ENCODE data around the gene NEAT1. TPM values are rescaled to one million over a fixed set of nuclear protein-coding genes. Genes with fewer than 3 reads are reported as not detected.

NEAT1 gene
- total and polyA plus RNA-seq, 9 of the 15 experiments (the other 6 are each of a cell fraction or from before 2014, with no cell fraction given) = 20.1 to 389 (median 62.8) TPM

DNA sequence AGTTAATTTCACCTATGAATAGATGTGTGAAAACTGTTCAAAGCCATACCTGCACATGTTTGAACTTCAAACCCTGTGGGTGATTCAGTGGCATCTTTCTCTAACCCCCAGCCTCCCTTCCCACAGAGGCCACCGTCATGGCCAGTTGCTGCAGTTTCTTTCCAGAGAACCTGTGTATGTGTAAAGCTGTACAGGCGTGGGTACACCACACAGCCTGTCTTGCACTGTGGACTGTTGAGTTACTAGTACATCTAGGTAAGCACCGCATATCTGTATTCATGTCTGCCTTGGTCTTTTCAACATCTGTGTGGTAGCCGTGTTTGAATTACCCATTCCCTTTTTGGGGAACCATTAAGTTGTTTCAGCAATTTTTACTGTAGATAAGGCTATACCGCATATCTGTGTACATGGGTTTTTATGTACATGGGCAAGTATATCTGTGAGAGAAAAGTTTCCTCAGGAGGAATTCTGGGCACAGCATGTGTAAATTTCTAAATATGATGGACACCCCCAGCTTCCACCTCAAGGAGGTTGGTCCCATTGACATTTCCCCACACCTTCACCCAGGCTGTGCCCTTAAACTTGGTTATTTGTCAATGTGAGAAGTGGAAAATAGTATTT lies 13.9 kb downstream of the NEAT1 start (continued):
- TF ChIP-seq TFE3 (CRISPR knock-in tag; IDR thresholded peaks at IDR 0.05) (no peak), BRD9 (IDR thresholded peaks at IDR 0.05; ENCODE audit: low read depth, partially characterized antibody) (no peak), ZFX (CRISPR knock-in tag; IDR thresholded peaks at IDR 0.05) (no peak; the same call in 1 of the 2 replicates), HEY1 (CRISPR knock-in tag; IDR thresholded peaks at IDR 0.05; ENCODE audit: borderline replicate concordance) (no peak), KDM1A (IDR thresholded peaks at IDR 0.05) (peak in 1 of 2 experiments; percentile 58; a peak in 2 of 4 replicates), SMARCA4 (IDR thresholded peaks at IDR 0.05) (no peak), RNF2 (IDR thresholded peaks at IDR 0.05) (no peak), RERE (CRISPR knock-in tag; IDR thresholded peaks at IDR 0.05; ENCODE audit: borderline replicate concordance) (no peak), HMG20B (CRISPR knock-in tag; IDR thresholded peaks at IDR 0.05) (no peak), CBFA2T2 (conservative IDR thresholded peaks at IDR 0.05) (no peak), ETS1 (conservative IDR thresholded peaks at IDR 0.05; ENCODE audit: control insufficient read depth, low read depth, low read length) (no peak), POLR2A (conservative IDR thresholded peaks at IDR 0.05) (peak; percentile 82)
- TF ChIP-seq, protein P1, sequence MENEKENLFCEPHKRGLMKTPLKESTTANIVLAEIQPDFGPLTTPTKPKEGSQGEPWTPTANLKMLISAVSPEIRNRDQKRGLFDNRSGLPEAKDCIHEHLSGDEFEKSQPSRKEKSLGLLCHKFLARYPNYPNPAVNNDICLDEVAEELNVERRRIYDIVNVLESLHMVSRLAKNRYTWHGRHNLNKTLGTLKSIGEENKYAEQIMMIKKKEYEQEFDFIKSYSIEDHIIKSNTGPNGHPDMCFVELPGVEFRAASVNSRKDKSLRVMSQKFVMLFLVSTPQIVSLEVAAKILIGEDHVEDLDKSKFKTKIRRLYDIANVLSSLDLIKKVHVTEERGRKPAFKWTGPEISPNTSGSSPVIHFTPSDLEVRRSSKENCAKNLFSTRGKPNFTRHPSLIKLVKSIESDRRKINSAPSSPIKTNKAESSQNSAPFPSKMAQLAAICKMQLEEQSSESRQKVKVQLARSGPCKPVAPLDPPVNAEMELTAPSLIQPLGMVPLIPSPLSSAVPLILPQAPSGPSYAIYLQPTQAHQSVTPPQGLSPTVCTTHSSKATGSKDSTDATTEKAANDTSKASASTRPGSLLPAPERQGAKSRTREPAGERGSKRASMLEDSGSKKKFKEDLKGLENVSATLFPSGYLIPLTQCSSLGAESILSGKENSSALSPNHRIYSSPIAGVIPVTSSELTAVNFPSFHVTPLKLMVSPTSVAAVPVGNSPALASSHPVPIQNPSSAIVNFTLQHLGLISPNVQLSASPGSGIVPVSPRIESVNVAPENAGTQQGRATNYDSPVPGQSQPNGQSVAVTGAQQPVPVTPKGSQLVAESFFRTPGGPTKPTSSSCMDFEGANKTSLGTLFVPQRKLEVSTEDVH (IDR thresholded peaks at IDR 0.05; ENCODE audit: low read depth, partially characterized antibody) = peak; percentile 6

All from K562 (cell line).